ENCODE results near the gene FSD2.

- TF ChIP-seq CTCF (IDR thresholded peaks at IDR 0.05) (no peak), POLR2A (IDR thresholded peaks at IDR 0.05) (no peak)
Observed at GRCh38 chr15:82851981-82852511, 46.2 kb upstream of the FSD2 start.

All from thyroid gland (tissue), 4 donors.